NCI-H1417 (cell line): ENCODE measurements around the gene MUC22.

Experiments used
- DNase-seq, 3 experiments: peaks; one replicate each; lab custom pipeline; 2025; lab: John Stamatoyannopoulos, UW

Gene MUC22

DNA sequence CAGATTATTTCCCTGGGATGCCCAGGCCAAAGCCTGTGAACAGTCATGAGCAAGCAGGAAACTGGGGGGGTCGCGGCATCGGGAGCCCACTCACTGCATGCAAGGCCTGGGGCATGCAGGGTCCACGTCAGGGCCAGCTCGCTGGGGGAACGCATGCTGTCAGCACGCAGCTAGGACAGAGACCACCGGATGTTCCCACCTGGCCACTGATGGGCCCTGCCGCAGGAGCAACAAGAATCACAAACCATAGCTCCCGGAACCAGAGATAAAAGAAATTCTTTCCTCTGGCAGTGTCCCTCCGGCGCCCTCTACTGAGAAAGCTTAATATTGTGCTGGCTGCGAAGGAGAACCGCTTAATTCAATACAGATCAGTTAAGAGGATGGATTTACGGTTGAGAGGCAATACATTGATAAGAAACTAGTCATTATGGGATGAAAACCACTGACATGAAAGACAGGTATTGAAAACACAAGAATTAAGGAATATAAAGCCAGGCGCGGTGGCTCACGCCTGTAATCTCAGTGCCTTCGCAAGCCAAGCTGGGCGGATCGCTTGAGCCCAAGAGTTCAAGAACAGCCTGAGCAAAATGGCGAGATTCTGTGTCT lies 69.5 kb downstream of the MUC22 start:
- peak; percentile 56 to 72 (median 60) for DNase-seq

DNA sequence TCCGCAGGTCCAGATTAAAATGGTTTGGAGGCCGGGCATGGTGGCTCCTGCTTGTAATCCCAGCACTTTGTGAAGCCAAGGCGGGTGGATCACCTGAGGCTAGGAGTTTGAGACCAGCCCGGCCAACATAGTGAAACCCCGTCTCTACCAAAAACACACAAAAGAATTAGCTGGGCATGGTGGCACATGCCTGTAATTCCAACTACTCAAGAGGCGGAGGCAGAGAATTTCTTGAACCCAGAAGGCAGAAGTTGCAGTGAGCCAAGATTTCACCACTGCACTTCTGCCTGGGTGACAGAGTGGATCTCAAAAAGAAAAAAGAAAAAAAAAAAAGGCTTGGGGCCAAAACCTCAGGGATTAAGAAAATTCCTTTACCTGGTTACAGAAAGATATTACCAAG lies 71.6 kb downstream of the MUC22 start:
- no peak for DNase-seq

DNA sequence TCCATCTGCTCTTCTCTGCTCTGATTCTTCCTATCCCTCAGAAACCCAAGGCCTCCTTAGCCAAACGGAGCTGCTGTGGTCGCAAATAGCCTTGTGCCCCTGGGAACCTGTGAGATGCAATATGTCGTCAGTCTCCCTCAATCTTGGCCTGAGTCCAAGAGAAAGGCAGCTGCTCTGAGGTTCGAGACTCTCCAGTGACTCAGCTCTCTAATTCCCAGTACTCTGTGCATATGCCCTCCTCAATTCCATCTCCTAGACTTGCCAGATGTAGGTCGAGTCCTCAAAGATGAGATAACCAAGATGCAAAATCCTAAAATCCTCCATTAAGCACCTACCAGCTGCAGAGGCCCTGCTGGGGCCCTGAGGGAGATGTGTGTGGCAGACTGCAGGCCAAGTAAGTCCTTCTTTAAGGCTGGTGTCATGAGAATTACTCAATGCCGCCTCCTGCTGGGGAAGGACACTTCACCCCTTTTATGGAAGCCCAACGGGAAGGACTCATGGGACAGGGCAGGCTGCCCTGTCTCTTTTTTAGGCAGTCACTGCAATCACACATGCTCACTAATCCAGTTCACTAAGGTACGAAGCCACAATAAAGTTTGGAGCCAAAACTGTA lies 73.6 kb downstream of the MUC22 start:
- DNase-seq, result peak in 2 of 3 experiments; percentile 7 to 32
